ENCODE results near the gene C18orf32.
"Not testable (repeated sequence)": the region's sequence is repeated elsewhere in the genome, so short reads cannot be mapped to it uniquely, and the experiment has no call there.

The C18orf32 gene

DNA sequence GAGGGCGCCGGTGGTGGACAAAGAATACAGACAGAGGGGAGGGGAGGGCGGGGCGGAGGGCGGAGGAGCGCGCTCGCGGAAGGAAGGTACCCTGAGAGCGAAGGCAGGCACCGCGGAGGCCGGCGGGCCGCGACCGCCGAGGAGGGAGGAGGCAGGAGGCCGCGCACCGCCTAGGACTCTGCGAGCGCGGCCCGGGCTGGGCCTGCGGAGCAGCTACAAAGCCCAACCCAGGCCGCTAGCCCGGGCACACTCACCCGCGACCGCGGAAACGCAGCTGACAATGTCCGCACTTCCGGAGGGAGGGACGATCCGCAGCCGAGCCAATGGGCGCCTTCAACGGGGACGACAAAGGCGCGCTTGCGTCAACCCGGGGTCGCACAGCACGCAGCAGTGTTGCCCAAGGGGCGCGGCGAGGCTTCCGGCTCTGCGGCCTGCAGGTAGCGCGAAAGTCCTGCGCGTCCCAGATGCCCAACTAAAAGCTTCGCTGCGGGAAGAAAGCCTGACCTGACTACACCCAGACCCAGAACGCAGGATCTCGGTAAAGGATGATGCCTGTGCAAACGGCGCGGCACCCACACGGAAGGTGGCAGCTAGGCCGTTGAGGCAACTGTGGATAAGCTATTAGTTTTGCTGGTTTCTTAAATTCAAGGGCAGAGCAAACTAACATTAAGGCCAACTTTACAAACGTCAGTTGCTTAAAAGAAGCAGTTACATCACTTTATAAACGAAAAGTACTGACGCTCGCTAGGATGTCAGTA, at the start of gene C18orf32:
C18orf32 (minus strand) TSS at position 282 of the 758 bp plus-strand sequence. CDS start 3,486 bp downstream, outside the sequence.
- peaks cover 39 to 41% of the 10 kb centered on the region in 2 donors for H3K4me1 ChIP-seq (ENCODE audit: control insufficient read depth in 1 of 2, insufficient read depth in 2 of 2, low read length in 2 of 2)
- peaks cover 37 to 46% of the 10 kb centered on the region in 2 donors for H3K36me3 ChIP-seq (ENCODE audit: control insufficient read depth in 1 of 2, insufficient read depth in 2 of 2, low read length in 2 of 2)
- no peaks in the 10 kb centered on the region for H3K27me3 ChIP-seq (ENCODE audit: control insufficient read depth in 1 of 2, insufficient read depth in 2 of 2, low read length in 2 of 2)
- H3K4me3 ChIP-seq (ENCODE audit: low read depth in 1 of 2, low read length in 2 of 2) = peak within 1 kb of the TSS; percentile 75 to 77
- H3K9ac ChIP-seq (ENCODE audit: low read depth in 1 of 2, low read length in 2 of 2) = peak within 1 kb of the TSS; percentile 48 to 84
- H3K27ac ChIP-seq (ENCODE audit: low read depth, low read length) = peak within 1 kb of the TSS; percentile 93
- H3K9me3 ChIP-seq (ENCODE audit: control insufficient read depth in 1 of 2, low read length in 2 of 2) = no peaks in the 10 kb centered on the region

DNA sequence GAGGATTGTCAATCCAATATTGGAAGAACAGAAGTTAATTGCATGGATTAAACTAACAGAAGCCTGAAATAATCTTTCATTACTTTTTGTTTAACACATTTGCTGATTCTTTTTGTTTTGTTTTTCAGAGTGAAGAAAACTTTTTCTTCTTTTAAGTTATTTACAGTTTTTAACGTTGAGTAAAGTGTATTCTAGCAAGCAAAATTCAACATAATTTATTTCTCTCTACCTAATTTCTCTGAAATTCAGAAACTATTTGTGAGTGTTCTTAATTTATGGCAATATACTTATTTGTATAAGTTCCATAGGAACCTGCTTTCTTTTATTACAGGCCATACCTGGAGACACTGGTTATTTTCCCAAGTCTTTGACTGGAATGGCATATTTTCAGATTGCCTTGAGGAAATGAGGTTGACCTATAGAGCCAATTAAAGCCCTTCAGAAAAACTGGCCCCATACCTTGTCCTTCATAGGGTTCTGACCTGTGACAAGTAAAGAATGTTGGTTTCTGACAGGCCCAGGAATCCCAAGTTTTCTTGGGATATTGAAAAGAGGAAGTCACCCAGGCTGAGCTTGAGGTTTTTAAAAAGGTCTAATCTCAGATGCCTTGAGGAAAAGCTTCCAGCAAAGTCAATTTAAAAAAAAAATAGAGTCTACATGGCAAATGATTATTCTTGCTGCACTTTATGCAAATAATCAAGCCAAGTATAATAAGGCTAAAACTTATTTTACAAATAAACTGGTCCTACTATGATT, 48.0 kb upstream of the C18orf32 start:
- H3K27me3 ChIP-seq (ENCODE audit: control insufficient read depth in 1 of 2, insufficient read depth in 2 of 2, low read length in 2 of 2) = no peaks in the 10 kb centered on the region
- H3K4me3 ChIP-seq (ENCODE audit: low read depth in 1 of 2, low read length in 2 of 2) = no peak overlapping the region
- H3K9ac ChIP-seq (ENCODE audit: low read depth in 1 of 2, low read length in 2 of 2) = no peak overlapping the region

DNA sequence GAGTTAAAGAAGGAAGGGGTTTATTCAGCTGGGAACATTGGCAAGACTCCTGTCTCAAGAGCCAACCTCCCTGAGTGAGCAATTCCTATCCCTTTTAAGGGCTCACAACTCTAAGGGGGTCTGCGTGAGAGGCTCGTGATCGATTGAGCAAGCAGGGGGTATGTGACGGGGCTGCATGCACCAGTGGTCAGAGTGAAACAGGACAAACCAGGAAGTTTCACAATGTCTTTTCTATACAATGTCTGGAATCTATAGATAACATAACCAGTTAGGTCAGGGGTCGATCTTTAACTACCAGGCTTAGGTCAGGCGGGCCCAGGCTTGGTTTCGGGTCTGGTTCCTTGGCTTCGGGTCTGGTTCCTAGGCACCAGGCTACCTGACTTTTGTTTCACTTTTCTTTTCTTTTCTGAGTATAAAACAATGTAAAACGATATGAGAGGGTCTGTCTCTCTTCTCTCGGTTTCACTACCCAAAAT, 44.7 kb upstream of the C18orf32 start:
- no peak overlapping the region for H3K27ac ChIP-seq (ENCODE audit: low read depth, low read length)
- peak overlapping the region in 1 of 2 donors; percentile 25 for H3K9ac ChIP-seq (ENCODE audit: low read depth in 1 of 2, low read length in 2 of 2)
- H3K9me3 ChIP-seq (ENCODE audit: control insufficient read depth in 1 of 2, low read length in 2 of 2) = no peaks in the 10 kb centered on the region
- peaks cover 0 to 11% of the 10 kb centered on the region in 2 donors for H3K4me1 ChIP-seq (ENCODE audit: control insufficient read depth in 1 of 2, insufficient read depth in 2 of 2, low read length in 2 of 2)
- no peaks in the 10 kb centered on the region for H3K27me3 ChIP-seq (ENCODE audit: control insufficient read depth in 1 of 2, insufficient read depth in 2 of 2, low read length in 2 of 2)
- peak overlapping the region in 1 of 2 donors; percentile 51 for H3K4me3 ChIP-seq (ENCODE audit: low read depth in 1 of 2, low read length in 2 of 2)
- H3K36me3 ChIP-seq (ENCODE audit: control insufficient read depth in 1 of 2, insufficient read depth in 2 of 2, low read length in 2 of 2) = no peaks in the 10 kb centered on the region

More for the DNA sequence above, 48.0 kb upstream of the C18orf32 start:
- peaks cover 0 to 2% of the 10 kb centered on the region in 2 donors for H3K4me1 ChIP-seq (ENCODE audit: control insufficient read depth in 1 of 2, insufficient read depth in 2 of 2, low read length in 2 of 2)
- H3K27ac ChIP-seq (ENCODE audit: low read depth, low read length) = no peak overlapping the region
- no peaks in the 10 kb centered on the region for H3K36me3 ChIP-seq (ENCODE audit: control insufficient read depth in 1 of 2, insufficient read depth in 2 of 2, low read length in 2 of 2)
- no peaks in the 10 kb centered on the region for H3K9me3 ChIP-seq (ENCODE audit: control insufficient read depth in 1 of 2, low read length in 2 of 2)

DNA sequence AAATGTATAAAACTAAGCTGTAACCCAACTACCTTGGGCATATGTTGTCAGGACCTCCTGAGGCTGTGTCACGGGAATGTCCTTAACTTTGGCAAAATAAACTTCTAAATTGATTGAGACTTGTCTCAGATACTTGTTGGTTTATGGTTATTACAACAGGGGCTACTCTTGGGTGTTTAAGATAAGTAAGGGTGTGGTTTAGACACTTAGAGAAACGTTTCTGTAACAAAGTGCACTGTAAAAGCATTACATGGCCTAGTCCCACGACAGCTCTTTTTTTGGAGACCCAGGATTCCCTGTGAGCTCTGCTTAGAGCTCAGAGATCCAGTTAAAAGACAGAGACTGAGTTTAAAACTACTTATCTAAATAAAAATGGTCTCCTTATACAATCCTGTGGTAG, 42.6 kb upstream of the C18orf32 start:
- Histone ChIP-seq H3K4me3 (ENCODE audit: low read depth in 1 of 2, low read length in 2 of 2) (no peak overlapping the region), H3K9me3 (ENCODE audit: control insufficient read depth in 1 of 2, low read length in 2 of 2) (no peaks in the 10 kb centered on the region), H3K27ac (ENCODE audit: low read depth, low read length) (no peak overlapping the region), H3K27me3 (ENCODE audit: control insufficient read depth in 1 of 2, insufficient read depth in 2 of 2, low read length in 2 of 2) (no peaks in the 10 kb centered on the region), H3K9ac (ENCODE audit: low read depth in 1 of 2, low read length in 2 of 2) (no peak overlapping the region), H3K4me1 (ENCODE audit: control insufficient read depth in 1 of 2, insufficient read depth in 2 of 2, low read length in 2 of 2) (peaks cover 0 to 11% of the 10 kb centered on the region in 2 donors), H3K36me3 (ENCODE audit: control insufficient read depth in 1 of 2, insufficient read depth in 2 of 2, low read length in 2 of 2) (no peaks in the 10 kb centered on the region)

DNA sequence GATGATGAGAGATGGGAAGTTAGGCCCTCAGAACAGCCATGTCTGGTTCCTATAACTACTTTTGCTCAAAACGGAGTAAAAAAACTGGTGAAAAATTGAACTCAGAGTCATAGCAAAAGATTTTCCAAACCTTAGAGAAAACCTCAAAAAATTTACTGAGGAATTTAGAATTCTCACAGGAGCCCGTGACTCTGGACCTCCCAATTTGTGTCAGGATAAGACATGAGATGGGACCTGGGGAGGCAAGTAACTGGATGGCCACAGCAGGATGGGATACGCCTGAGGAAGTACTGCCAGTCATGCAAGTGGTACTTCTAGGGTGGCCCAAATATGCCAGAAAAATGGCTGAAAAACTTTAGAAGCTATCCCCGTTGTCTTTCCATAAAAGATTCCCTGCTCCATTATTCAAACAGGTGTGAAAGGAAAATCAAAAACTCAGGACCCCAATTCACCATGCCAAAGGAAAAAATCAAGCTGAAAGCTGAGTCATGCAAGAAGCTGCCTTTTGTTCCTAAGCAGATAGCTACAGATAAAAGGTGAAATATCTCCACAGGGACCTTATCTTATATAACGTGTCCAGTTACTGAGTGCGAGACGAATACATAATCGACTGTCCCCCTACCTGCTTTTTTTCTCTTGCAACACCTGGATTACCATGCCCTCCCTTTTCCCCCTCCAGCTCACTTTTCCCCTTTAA, 40.7 kb upstream of the C18orf32 start:
- H3K9ac ChIP-seq (ENCODE audit: low read depth in 1 of 2, low read length in 2 of 2) = no peak overlapping the region
- peaks cover 0 to 11% of the 10 kb centered on the region in 2 donors for H3K4me1 ChIP-seq (ENCODE audit: control insufficient read depth in 1 of 2, insufficient read depth in 2 of 2, low read length in 2 of 2)
- H3K27me3 ChIP-seq (ENCODE audit: control insufficient read depth in 1 of 2, insufficient read depth in 2 of 2, low read length in 2 of 2) = no peaks in the 10 kb centered on the region
- H3K9me3 ChIP-seq (ENCODE audit: control insufficient read depth in 1 of 2, low read length in 2 of 2) = no peaks in the 10 kb centered on the region
- no peak overlapping the region for H3K4me3 ChIP-seq (ENCODE audit: low read depth in 1 of 2, low read length in 2 of 2)
- H3K36me3 ChIP-seq (ENCODE audit: control insufficient read depth in 1 of 2, insufficient read depth in 2 of 2, low read length in 2 of 2) = no peaks in the 10 kb centered on the region
- H3K27ac ChIP-seq (ENCODE audit: low read depth, low read length) = no peak overlapping the region

DNA sequence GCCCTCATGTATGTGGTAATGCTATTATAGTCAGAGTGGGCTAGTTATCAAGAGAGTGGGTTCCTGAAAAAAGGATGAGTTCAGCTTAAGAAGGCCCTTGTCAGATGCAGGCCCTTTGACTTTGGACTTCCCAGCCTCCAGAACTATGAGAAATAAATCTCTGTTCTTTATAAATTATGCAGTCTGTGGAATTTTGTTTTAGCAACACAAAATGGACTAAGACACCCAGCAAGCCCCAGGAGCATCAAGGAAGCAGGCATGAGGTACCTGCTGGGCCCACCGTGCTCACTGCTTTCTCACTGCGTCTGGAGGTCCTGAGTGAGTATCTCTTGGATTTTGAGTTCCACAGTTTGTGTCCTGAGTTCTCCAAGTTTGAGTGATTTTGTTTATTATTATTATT, 38.9 kb upstream of the C18orf32 start:
- H3K9me3 ChIP-seq (ENCODE audit: control insufficient read depth in 1 of 2, low read length in 2 of 2) = no peaks in the 10 kb centered on the region
- no peak overlapping the region for H3K4me3 ChIP-seq (ENCODE audit: low read depth in 1 of 2, low read length in 2 of 2)
- no peak overlapping the region for H3K27ac ChIP-seq (ENCODE audit: low read depth, low read length)
- no peak overlapping the region for H3K9ac ChIP-seq (ENCODE audit: low read depth in 1 of 2, low read length in 2 of 2)
- H3K4me1 ChIP-seq (ENCODE audit: control insufficient read depth in 1 of 2, insufficient read depth in 2 of 2, low read length in 2 of 2) = peaks cover 0 to 11% of the 10 kb centered on the region in 2 donors
- H3K36me3 ChIP-seq (ENCODE audit: control insufficient read depth in 1 of 2, insufficient read depth in 2 of 2, low read length in 2 of 2) = no peaks in the 10 kb centered on the region
- no peaks in the 10 kb centered on the region for H3K27me3 ChIP-seq (ENCODE audit: control insufficient read depth in 1 of 2, insufficient read depth in 2 of 2, low read length in 2 of 2)

DNA sequence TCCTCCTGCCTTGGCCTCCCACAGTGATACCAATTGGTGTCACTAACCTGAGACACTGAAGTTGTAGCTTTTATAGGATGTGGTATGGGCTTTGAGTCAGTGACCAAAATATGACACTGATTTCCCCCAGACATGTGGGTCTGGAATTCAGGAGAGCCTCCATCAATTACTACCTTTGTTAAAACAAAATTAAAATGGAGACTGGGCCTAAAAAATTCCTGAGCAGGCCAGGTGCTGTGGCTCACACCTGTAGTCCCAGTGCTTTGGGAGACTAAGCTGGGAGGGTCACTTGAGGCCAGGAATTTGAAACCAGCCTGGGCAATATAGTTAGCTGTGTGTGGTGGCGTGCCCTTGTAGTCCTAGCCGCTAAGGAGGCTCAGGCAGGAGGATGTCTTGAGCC, 37.9 kb upstream of the C18orf32 start:
- no peak overlapping the region for H3K4me3 ChIP-seq (ENCODE audit: low read depth in 1 of 2, low read length in 2 of 2)
- H3K9ac ChIP-seq (ENCODE audit: low read depth in 1 of 2, low read length in 2 of 2) = no peak overlapping the region
- H3K27ac ChIP-seq (ENCODE audit: low read depth, low read length) = no peak overlapping the region
- H3K4me1 ChIP-seq (ENCODE audit: control insufficient read depth in 1 of 2, insufficient read depth in 2 of 2, low read length in 2 of 2) = peaks cover 0 to 8% of the 10 kb centered on the region in 2 donors
- no peaks in the 10 kb centered on the region for H3K36me3 ChIP-seq (ENCODE audit: control insufficient read depth in 1 of 2, insufficient read depth in 2 of 2, low read length in 2 of 2)
- H3K9me3 ChIP-seq (ENCODE audit: control insufficient read depth in 1 of 2, low read length in 2 of 2) = no peaks in the 10 kb centered on the region
- H3K27me3 ChIP-seq (ENCODE audit: control insufficient read depth in 1 of 2, insufficient read depth in 2 of 2, low read length in 2 of 2) = no peaks in the 10 kb centered on the region

DNA sequence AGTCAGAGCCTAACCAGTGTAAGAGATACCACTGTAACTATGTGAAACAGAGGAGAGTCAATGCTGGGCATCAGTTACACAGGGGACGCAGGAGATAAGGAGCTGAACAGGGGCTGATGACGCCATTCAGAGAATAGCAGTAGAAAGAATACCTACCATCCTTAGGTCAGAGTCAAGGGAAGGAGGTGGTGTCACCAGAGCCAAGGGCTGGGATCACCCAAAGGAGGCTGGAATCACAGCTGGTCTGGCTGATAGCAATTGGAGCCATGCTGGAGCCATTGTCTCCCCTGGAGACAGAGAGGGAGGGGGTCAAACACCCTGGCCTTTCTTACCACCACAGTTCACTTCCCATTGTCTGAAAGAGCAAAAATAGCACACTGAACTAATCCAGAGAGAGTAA, 37.3 kb upstream of the C18orf32 start:
- no peaks in the 10 kb centered on the region for H3K9me3 ChIP-seq (ENCODE audit: control insufficient read depth in 1 of 2, low read length in 2 of 2)

DNA sequence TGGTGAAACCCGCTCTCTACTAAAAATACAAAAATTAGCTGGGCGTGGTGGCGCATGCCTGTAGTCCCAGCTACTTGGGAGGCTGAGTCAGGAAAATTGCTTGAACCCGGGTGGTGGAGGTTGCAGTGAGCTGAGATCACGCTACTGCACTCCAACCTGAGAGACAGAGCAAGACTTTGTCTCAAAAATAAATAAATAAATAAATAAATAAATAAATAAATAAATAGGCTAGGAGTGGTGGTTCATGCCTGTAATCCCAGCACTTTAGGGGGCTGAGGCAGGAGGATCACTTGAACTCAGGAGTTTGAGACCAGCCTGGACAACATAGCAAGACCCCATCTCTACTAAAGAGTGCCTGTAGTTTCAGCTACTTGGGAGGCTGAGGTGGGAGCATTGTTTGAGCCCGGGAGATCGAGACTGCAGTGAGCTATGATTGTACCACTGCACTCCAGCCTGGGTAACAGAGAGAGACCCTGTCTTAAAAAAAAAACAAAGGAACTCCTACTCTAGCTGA, 36.6 kb upstream of the C18orf32 start:
- not testable (repeated sequence) for H3K4me3 ChIP-seq (ENCODE audit: low read depth in 1 of 2, low read length in 2 of 2); H3K27me3 ChIP-seq (ENCODE audit: control insufficient read depth in 1 of 2, insufficient read depth in 2 of 2, low read length in 2 of 2); H3K9me3 ChIP-seq (ENCODE audit: control insufficient read depth in 1 of 2, low read length in 2 of 2); H3K27ac ChIP-seq (ENCODE audit: low read depth, low read length); H3K4me1 ChIP-seq (ENCODE audit: control insufficient read depth in 1 of 2, insufficient read depth in 2 of 2, low read length in 2 of 2); H3K9ac ChIP-seq (ENCODE audit: low read depth in 1 of 2, low read length in 2 of 2); H3K36me3 ChIP-seq (ENCODE audit: control insufficient read depth in 1 of 2, insufficient read depth in 2 of 2, low read length in 2 of 2)

More for the DNA sequence above, 37.3 kb upstream of the C18orf32 start:
- Histone ChIP-seq H3K27ac (ENCODE audit: low read depth, low read length) (no peak overlapping the region), H3K9ac (ENCODE audit: low read depth in 1 of 2, low read length in 2 of 2) (no peak overlapping the region), H3K4me1 (ENCODE audit: control insufficient read depth in 1 of 2, insufficient read depth in 2 of 2, low read length in 2 of 2) (peaks cover 0 to 2% of the 10 kb centered on the region in 2 donors), H3K4me3 (ENCODE audit: low read depth in 1 of 2, low read length in 2 of 2) (no peak overlapping the region), H3K27me3 (ENCODE audit: control insufficient read depth in 1 of 2, insufficient read depth in 2 of 2, low read length in 2 of 2) (no peaks in the 10 kb centered on the region), H3K36me3 (ENCODE audit: control insufficient read depth in 1 of 2, insufficient read depth in 2 of 2, low read length in 2 of 2) (no peaks in the 10 kb centered on the region)

Data from duodenal mucosa (tissue), 2 donors.